OCI-LY1 (cell line): ENCODE measurements around the gene WWOX.

Experiments
- EZH2 ChIP-seq: fragments of 200-600 bp; sonication (generic), shearing (Covaris generic); IDR thresholded peaks from 2 replicates; pipeline ENCODE4 v1.8.0; 2017; ENCODE audit warnings: borderline replicate concordance, mixed run types, mild to moderate bottlenecking, antibody characterized with exemption, low read length, moderate library complexity, mixed read lengths
- TF ChIP-seq, protein P1 (sequence below): fragments of 200-600 bp; sonication (generic), shearing (Covaris generic); IDR thresholded peaks from 2 replicates; pipeline ENCODE4 v1.5.1; 2017; ENCODE audit warnings: mild to moderate bottlenecking, antibody characterized with exemption, low read length, moderate library complexity, mixed read lengths

DNA sequence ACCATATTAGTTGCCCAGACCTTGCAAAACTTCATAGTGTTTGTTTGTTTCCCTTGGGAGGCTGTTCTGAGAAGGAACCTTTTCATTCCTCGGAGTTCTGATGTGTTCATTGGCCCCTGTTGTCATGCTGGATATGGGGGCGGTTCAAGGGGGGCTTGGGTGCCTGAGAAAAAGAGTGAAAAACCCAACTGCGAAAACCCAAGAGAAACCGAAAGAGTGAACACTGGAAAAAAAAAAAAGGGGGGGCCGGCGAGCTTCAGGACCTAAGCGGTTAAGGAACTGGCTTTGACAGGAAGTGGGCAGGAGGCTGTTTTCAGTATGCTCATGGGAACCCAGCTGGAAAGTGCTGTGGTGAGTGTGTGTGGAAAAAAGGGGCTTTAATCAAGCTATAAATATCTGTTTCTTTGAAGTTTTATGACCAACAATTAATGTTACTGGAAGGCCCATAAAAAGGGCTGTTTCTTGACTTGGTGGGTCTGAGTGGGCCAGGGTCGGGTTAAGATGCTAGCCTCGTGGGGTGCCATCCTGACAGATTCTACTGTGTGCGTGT, 990.4 kb downstream of the WWOX start:
- TF ChIP-seq, protein P1, sequence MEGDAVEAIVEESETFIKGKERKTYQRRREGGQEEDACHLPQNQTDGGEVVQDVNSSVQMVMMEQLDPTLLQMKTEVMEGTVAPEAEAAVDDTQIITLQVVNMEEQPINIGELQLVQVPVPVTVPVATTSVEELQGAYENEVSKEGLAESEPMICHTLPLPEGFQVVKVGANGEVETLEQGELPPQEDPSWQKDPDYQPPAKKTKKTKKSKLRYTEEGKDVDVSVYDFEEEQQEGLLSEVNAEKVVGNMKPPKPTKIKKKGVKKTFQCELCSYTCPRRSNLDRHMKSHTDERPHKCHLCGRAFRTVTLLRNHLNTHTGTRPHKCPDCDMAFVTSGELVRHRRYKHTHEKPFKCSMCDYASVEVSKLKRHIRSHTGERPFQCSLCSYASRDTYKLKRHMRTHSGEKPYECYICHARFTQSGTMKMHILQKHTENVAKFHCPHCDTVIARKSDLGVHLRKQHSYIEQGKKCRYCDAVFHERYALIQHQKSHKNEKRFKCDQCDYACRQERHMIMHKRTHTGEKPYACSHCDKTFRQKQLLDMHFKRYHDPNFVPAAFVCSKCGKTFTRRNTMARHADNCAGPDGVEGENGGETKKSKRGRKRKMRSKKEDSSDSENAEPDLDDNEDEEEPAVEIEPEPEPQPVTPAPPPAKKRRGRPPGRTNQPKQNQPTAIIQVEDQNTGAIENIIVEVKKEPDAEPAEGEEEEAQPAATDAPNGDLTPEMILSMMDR: no peak
- TF ChIP-seq EZH2: no peak
